K562 (cell line): Measurements from ENCODE around the gene ELMO3. TPM values are rescaled to one million over a fixed set of nuclear protein-coding genes. Genes with fewer than 3 reads are reported as not detected.

Source experiments
- ATF6 ChIP-seq: sonication (generic); formaldehyde crosslinking; IDR thresholded peaks from 2 replicates; pipeline ENCODE4 v1.4.0; 2020; ENCODE audit warnings: mild to moderate bottlenecking, missing genetic modification reagents
- FOXO4 ChIP-seq: fragments of 450-650 bp; formaldehyde crosslinking; IDR thresholded peaks from 2 replicates; pipeline ENCODE4 v1.4.0; 2020; ENCODE audit warnings: mild to moderate bottlenecking, moderate library complexity
- HMGN3 ChIP-seq: IDR thresholded peaks from 2 replicates; pipeline ENCODE4 v1.6.1; 2011; ENCODE audit warnings: borderline replicate concordance, low read depth, mild to moderate bottlenecking, mixed read lengths, low read length; ENCODE audit not compliant: insufficient read length; ENCODE audit errors: extremely low read depth
- IRF2 ChIP-seq: sonication (generic); formaldehyde crosslinking; IDR thresholded peaks from 2 replicates; pipeline ENCODE4 v1.8.1; 2022; ENCODE audit warnings: mild to moderate bottlenecking, missing genetic modification reagents
- KLF1 ChIP-seq: fragments of 450-650 bp; IDR thresholded peaks from 2 replicates; pipeline ENCODE4 v1.6.1; 2016; ENCODE audit warnings: missing genetic modification characterization, missing compliant biosample characterization
- MAFK ChIP-seq: IDR thresholded peaks from 2 replicates; pipeline ENCODE4 v1.6.1; 2011; ENCODE audit warnings: low read length, improper control_type of control experiment
- NR1H2 ChIP-seq: sonication (generic); formaldehyde crosslinking; IDR thresholded peaks from 2 replicates; pipeline ENCODE4 v1.4.0; 2020; ENCODE audit warnings: mild to moderate bottlenecking, missing genetic modification reagents
- PHF8 ChIP-seq: fragments of 200-600 bp; sonication (generic); IDR thresholded peaks from 2 replicates; pipeline ENCODE4 v1.6.1; 2012; ENCODE audit warnings: mixed run types, mild to moderate bottlenecking, inconsistent platforms, low read length, moderate library complexity, borderline replicate concordance
- POLR2B ChIP-seq: fragments of 450-650 bp; IDR thresholded peaks from 2 replicates; pipeline ENCODE4 v1.6.1; 2018; ENCODE audit warnings: low read depth; ENCODE audit not compliant: partially characterized antibody
- RB1 ChIP-seq: fragments of 450-650 bp; IDR thresholded peaks from 2 replicates; pipeline ENCODE4 v1.6.1; 2017; ENCODE audit warnings: low read depth, mild to moderate bottlenecking
- RBFOX2 ChIP-seq: fragments of 200-400 bp; formaldehyde crosslinking; IDR thresholded peaks from 2 replicates; pipeline ENCODE4 v1.6.1; 2017; ENCODE audit warnings: low read depth, mild to moderate bottlenecking, low read length, moderate library complexity
- THRB ChIP-seq: fragments of 450-650 bp; formaldehyde crosslinking; conservative IDR thresholded peaks from 2 replicates; pipeline ENCODE4 v1.4.0; 2022; ENCODE audit warnings: mild to moderate bottlenecking, missing genetic modification characterization
- XRCC3 ChIP-seq: fragments of 450-650 bp; IDR thresholded peaks from 2 replicates; pipeline ENCODE4 v1.6.1; 2017; ENCODE audit warnings: mild to moderate bottlenecking, moderate library complexity
- ZBTB17 ChIP-seq: fragments of 450-650 bp; formaldehyde crosslinking; IDR thresholded peaks from 2 replicates; pipeline ENCODE4 v1.4.0; 2020; ENCODE audit warnings: mild to moderate bottlenecking
- ZKSCAN1 ChIP-seq: fragments of 150-350 bp; IDR thresholded peaks from 2 replicates; pipeline ENCODE4 v1.6.1; 2016; ENCODE audit warnings: low read depth, low read length
- ZNF253 ChIP-seq: fragments of 250-450 bp; sonication (Bioruptor Pico); conservative IDR thresholded peaks from 2 replicates; pipeline ENCODE4 v1.6.1; 2021; ENCODE audit warnings: mild to moderate bottlenecking
- ZNF561 ChIP-seq: fragments of 450-650 bp; formaldehyde crosslinking; conservative IDR thresholded peaks from 2 replicates; pipeline ENCODE4 v1.4.0; 2020; ENCODE audit warnings: mild to moderate bottlenecking, moderate library complexity
- ZNF699 ChIP-seq: fragments of 250-450 bp; sonication (Bioruptor Pico); IDR thresholded peaks from 2 replicates; pipeline ENCODE4 v1.8.0; 2021; ENCODE audit warnings: mild to moderate bottlenecking, moderate library complexity; ENCODE audit not compliant: insufficient replicate concordance
- polyA plus RNA-seq, 8 experiments: library from polyadenylated mRNA; depleted of rRNA in 4 of 8; stranded (reverse) in 5 of 8; unstranded in 3 of 8; fragments of >200 nt; fragmentation: Nextera tagmentation in 2 of 8; fragmentation: Illumina TruSeq in 1 of 8; extraction: Ambion mirVana in 2 of 8; extraction: Trizol in 1 of 8; gene quantifications; 2 replicates each; pipeline versions ENCODE4 v1.2.1 to v1.2.3, GENCODE V29; 2011 to 2014; ENCODE audit warnings: inconsistent platforms in 1 of 8, missing spikeins in 1 of 8
- total RNA-seq, 7 experiments: library from RNA; depleted of rRNA in 6 of 7; stranded (reverse); fragments of >200 nt in 6 of 7; fragmentation: Illumina TruSeq in 2 of 7; extraction: Trizol in 2 of 7; gene quantifications; 2 replicates each; pipeline versions ENCODE4 v1.2.1 to v1.2.3, GENCODE V29; 2011 to 2021; ENCODE audit warnings: low replicate concordance in 1 of 7
- TF ChIP-seq, protein P1 (sequence below): sonication (generic); formaldehyde crosslinking; IDR thresholded peaks from 2 replicates; pipeline ENCODE4 v1.9.0; 2022; ENCODE audit warnings: mild to moderate bottlenecking, missing genetic modification reagents
- TF ChIP-seq, protein P2 (sequence below): sonication (generic); formaldehyde crosslinking; IDR thresholded peaks from 2 replicates; pipeline ENCODE4 v1.8.0; 2022; ENCODE audit warnings: mild to moderate bottlenecking, missing genetic modification reagents, borderline replicate concordance

The ELMO3 gene
- total and polyA plus RNA-seq, 9 of the 15 experiments (the other 6 are each of a cell fraction or from before 2014, with no cell fraction given) = 0.04 to 5.1 (median 1.5) TPM

DNA sequence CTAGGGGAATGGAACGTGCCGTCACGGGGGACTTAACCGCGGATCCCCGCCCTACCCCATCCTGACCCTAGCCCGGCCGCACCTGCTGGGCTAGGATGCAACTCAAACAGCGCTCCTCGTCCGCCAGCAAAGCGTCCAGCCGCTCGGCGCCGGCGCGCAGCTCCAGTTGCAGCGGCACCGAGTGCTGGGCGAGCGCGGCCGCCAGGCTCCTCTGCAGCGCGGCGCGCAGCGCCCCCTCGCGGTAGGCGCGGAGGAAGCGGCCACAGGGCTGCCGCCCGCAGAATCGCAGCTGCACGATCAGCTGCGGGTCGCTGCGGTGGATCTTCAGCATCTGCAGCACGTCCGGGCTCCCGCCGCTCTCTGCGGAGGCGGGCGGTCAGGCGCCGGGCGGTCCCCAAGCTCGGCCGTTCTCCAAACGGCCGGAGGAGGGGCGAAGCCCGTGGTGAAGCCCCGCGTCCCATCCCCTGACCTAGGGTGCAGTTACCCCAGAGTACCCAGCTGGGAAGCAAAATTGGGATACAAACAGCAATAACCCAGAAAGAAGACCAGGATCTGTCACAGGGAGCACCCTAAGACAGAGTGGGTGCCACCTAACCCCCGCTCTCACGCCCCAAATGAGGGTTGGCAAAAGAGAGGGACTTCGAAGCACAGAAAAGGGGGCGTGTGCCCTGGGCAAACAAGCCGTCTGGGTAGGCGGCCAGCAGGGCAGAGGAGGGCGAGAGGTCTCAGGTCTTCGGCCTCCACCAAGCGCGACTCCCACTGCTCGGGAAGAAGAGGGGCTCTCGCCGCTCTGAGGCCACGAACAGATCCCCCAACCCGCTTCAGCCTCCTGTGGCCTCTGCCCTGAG is 43.4 kb upstream of the ELMO3 start (continued):
- no peak for TF ChIP-seq NR1H2 (CRISPR knock-in tag)
- no peak for TF ChIP-seq KLF1 (tag)
- TF ChIP-seq RBFOX2 = 0 out of 2 replicates have a peak, but pooled peaks have one; percentile 29
- no peak for TF ChIP-seq MAFK
- no peak for TF ChIP-seq PHF8
- TF ChIP-seq RB1 = peak; percentile 98
- no peak for TF ChIP-seq ATF6
- no peak for TF ChIP-seq ZNF253 (CRISPR knock-in tag)
- no peak for TF ChIP-seq XRCC3
- TF ChIP-seq ZBTB17 (CRISPR knock-in tag) = no peak
- TF ChIP-seq, protein P1, sequence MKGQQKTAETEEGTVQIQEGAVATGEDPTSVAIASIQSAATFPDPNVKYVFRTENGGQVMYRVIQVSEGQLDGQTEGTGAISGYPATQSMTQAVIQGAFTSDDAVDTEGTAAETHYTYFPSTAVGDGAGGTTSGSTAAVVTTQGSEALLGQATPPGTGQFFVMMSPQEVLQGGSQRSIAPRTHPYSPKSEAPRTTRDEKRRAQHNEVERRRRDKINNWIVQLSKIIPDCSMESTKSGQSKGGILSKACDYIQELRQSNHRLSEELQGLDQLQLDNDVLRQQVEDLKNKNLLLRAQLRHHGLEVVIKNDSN (CRISPR knock-in tag) = 0 out of 2 replicates have a peak, but pooled peaks have one; percentile 15
- no peak for TF ChIP-seq POLR2B
- TF ChIP-seq FOXO4 (CRISPR knock-in tag) = no peak
- peak; percentile 54; the same call in 1 of the 2 replicates for TF ChIP-seq ZKSCAN1
- TF ChIP-seq ZNF699 (CRISPR knock-in tag) = no peak
- TF ChIP-seq, protein P2, sequence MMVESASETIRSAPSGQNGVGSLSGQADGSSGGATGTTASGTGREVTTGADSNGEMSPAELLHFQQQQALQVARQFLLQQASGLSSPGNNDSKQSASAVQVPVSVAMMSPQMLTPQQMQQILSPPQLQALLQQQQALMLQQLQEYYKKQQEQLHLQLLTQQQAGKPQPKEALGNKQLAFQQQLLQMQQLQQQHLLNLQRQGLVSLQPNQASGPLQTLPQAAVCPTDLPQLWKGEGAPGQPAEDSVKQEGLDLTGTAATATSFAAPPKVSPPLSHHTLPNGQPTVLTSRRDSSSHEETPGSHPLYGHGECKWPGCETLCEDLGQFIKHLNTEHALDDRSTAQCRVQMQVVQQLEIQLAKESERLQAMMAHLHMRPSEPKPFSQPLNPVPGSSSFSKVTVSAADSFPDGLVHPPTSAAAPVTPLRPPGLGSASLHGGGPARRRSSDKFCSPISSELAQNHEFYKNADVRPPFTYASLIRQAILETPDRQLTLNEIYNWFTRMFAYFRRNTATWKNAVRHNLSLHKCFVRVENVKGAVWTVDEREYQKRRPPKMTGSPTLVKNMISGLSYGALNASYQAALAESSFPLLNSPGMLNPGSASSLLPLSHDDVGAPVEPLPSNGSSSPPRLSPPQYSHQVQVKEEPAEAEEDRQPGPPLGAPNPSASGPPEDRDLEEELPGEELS (CRISPR knock-in tag) = no peak
- TF ChIP-seq IRF2 = no peak
- peak; percentile 81 for TF ChIP-seq HMGN3
- no peak for TF ChIP-seq THRB
- TF ChIP-seq ZNF561 (CRISPR knock-in tag) = no peak
